ENCODE measurements around the gene DEFB125. TPM values are rescaled to one million over a fixed set of nuclear protein-coding genes. Genes with fewer than 3 reads are reported as not detected.

The DEFB125 gene, protein sequence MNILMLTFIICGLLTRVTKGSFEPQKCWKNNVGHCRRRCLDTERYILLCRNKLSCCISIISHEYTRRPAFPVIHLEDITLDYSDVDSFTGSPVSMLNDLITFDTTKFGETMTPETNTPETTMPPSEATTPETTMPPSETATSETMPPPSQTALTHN
- total RNA-seq = not detected
- long read RNA-seq = 0 reads

GRCh38 chr20:87401-87800 lies at the start of gene DEFB125:
Gene DEFB125, plus strand, starts transcription at chr20:87672. Its CDS starts 38 bp downstream, at chr20:87710.
- no peak for DNase-seq
- Histone ChIP-seq H3K27me3 (ENCODE audit: low read depth) (peaks cover 52% of the 10 kb centered on the region), H3K4me3 (no peak within 1 kb of the TSS), H3K36me3 (no peaks in the 10 kb centered on the region), H3K9me3 (replicated peaks) (peaks cover 12% of the 10 kb centered on the region), H3K27ac (replicated peaks) (no peak within 1 kb of the TSS), H3K4me1 (no peaks in the 10 kb centered on the region)
- intact Hi-C loops (cut with micrococcal nuclease) = no loop called here
- TF ChIP-seq, protein P1, sequence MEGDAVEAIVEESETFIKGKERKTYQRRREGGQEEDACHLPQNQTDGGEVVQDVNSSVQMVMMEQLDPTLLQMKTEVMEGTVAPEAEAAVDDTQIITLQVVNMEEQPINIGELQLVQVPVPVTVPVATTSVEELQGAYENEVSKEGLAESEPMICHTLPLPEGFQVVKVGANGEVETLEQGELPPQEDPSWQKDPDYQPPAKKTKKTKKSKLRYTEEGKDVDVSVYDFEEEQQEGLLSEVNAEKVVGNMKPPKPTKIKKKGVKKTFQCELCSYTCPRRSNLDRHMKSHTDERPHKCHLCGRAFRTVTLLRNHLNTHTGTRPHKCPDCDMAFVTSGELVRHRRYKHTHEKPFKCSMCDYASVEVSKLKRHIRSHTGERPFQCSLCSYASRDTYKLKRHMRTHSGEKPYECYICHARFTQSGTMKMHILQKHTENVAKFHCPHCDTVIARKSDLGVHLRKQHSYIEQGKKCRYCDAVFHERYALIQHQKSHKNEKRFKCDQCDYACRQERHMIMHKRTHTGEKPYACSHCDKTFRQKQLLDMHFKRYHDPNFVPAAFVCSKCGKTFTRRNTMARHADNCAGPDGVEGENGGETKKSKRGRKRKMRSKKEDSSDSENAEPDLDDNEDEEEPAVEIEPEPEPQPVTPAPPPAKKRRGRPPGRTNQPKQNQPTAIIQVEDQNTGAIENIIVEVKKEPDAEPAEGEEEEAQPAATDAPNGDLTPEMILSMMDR (IDR thresholded peaks at IDR 0.05; ENCODE audit: borderline replicate concordance) = no peak

GRCh38 chr20:60035-60918 lies 27.2 kb upstream of the DEFB125 start:
- H3K27ac ChIP-seq (replicated peaks) = no peak overlapping the region
- H3K27me3 ChIP-seq (ENCODE audit: low read depth) = peaks cover 23% of the 10 kb centered on the region
- H3K4me3 ChIP-seq = no peak overlapping the region
- H3K9me3 ChIP-seq (replicated peaks) = no peaks in the 10 kb centered on the region
- no peak for DNase-seq
- H3K4me1 ChIP-seq = no peaks in the 10 kb centered on the region
- TF ChIP-seq, protein P1 (IDR thresholded peaks at IDR 0.05; ENCODE audit: borderline replicate concordance) = no peak
- no peaks in the 10 kb centered on the region for H3K36me3 ChIP-seq
- intact Hi-C loops (cut with micrococcal nuclease) = no loop called here

GRCh38 chr20:61230-61629 lies 26.2 kb upstream of the DEFB125 start:
- TF ChIP-seq, protein P1 (IDR thresholded peaks at IDR 0.05; ENCODE audit: borderline replicate concordance) = no peak
- peaks cover 30% of the 10 kb centered on the region for H3K27me3 ChIP-seq (ENCODE audit: low read depth)
- intact Hi-C loops (cut with micrococcal nuclease) = no loop called here

GRCh38 chr20:61757-62156 lies 25.7 kb upstream of the DEFB125 start:
- peaks cover 35% of the 10 kb centered on the region for H3K27me3 ChIP-seq (ENCODE audit: low read depth)
- H3K4me3 ChIP-seq = no peak overlapping the region
- TF ChIP-seq, protein P1 (IDR thresholded peaks at IDR 0.05; ENCODE audit: borderline replicate concordance) = no peak
- no peaks in the 10 kb centered on the region for H3K9me3 ChIP-seq (replicated peaks)
- no peaks in the 10 kb centered on the region for H3K36me3 ChIP-seq
- intact Hi-C loops (cut with micrococcal nuclease) = no loop called here
- DNase-seq = no peak
- H3K27ac ChIP-seq (replicated peaks) = no peak overlapping the region
- no peaks in the 10 kb centered on the region for H3K4me1 ChIP-seq

More at GRCh38 chr20:61230-61629, 26.2 kb upstream of the DEFB125 start:
- no peaks in the 10 kb centered on the region for H3K9me3 ChIP-seq (replicated peaks)
- H3K4me1 ChIP-seq = no peaks in the 10 kb centered on the region
- no peak overlapping the region for H3K27ac ChIP-seq (replicated peaks)
- H3K4me3 ChIP-seq = no peak overlapping the region
- no peaks in the 10 kb centered on the region for H3K36me3 ChIP-seq
- no peak for DNase-seq

DNA sequence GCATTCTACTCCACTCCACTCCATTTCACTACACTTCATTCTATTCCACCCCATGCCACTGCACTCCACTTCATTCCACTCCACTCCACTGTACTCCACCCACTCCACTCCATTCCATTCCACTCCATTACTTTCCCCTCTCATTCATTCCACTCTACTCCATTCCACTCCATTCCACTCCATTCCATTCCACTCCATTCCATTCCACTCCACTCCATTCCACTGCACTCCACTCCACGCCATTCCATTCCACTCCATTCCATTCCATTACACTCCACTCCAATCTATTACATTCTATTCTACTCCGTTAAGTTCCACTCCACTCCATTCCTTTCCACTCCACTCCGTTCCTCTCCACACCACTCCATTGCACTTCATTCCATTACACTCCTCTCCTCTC lies 25.0 kb upstream of the DEFB125 start:
- TF ChIP-seq, protein P1 (IDR thresholded peaks at IDR 0.05; ENCODE audit: borderline replicate concordance) = no peak
- no peak overlapping the region for H3K27ac ChIP-seq (replicated peaks)
- H3K4me1 ChIP-seq = no peaks in the 10 kb centered on the region
- no peak overlapping the region for H3K4me3 ChIP-seq
- H3K36me3 ChIP-seq = no peaks in the 10 kb centered on the region
- H3K27me3 ChIP-seq (ENCODE audit: low read depth) = peaks cover 43% of the 10 kb centered on the region
- intact Hi-C loops (cut with micrococcal nuclease) = no loop called here
- H3K9me3 ChIP-seq (replicated peaks) = no peaks in the 10 kb centered on the region
- DNase-seq = no peak
